Cerebellar cortex (tissue), 1 donor: Measurements from ENCODE around the gene CCNK.
A peak's percentile ranks its signal among the peaks of the same experiment; 100 is the strongest.

ENCODE experiments used
- DNase-seq: peaks from one replicate; pipeline ENCODE4 v3.0.0-alpha.2; 2015; ENCODE audit warnings: low spot score

CCNK gene

GRCh38 chr14:99480917-99481744 is at the start of gene CCNK:
Gene CCNK (plus strand): TSS chr14:99481409. CDS start chr14:99492678, 11,269 bp downstream.
- DNase-seq, result peak; percentile 100

DNA sequence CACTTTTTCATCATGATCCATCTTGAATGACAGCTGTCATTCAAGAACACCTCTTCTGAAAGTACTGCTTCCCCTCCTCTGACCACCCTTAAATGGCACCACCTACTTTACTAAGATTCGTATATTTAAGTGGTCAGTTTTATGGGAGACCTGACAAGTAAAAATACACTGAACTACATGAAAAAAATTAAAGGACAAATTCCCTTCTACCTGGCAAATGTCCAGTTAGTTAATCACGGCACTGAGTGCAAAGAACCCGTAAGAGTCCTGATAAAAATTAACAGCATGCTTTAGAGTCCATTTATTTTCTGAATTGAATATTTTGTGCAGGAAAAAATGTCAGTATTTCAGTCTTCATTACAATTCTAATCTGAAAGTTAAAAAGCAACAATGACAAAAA is 49.2 kb upstream of the CCNK start:
- DNase-seq, result no peak

- no peak for DNase-seq
Measured at GRCh38 chr14:99432485-99432884, 48.7 kb upstream of the CCNK start.

DNA sequence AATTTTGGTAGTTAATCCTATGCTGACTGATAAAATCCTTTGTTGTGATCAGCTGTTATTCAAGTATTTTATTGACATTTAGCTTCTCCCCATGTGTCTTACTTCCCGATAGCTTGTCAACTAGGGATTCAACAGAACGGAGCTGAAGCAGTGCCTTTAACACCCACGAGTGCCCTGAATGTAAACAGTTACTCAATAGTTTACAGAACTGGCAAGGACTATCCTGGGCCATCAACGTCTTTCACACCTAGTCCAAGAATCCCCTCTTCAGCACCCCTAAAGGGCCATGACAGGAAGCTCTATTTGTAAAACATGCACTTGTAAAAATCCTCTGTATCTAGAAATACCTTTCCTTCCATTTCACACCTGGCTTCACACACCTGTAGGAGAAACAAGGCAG is 45.9 kb upstream of the CCNK start:
- no peak for DNase-seq

- no peak for DNase-seq
Measured at GRCh38 chr14:99436247-99437180, 44.7 kb upstream of the CCNK start.

DNA sequence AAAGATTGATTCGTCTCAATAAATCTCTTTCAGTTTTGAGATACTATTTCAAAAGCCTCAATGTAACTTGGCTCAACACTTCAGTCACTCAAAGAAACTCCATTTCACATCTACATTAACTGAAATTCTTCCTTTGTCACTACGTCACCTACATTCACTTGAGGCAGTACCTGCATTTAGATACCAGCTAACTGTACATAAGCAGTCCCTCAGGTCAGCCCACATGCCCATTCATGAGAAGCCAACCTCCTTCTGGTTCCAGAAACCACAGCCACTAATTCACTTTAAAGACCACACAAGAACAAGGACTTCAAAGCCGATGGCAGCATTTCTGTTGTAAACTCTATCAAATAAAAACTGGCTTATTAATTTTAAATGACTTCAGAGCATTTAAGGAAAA is 43.5 kb upstream of the CCNK start:
- DNase-seq, result no peak

DNA sequence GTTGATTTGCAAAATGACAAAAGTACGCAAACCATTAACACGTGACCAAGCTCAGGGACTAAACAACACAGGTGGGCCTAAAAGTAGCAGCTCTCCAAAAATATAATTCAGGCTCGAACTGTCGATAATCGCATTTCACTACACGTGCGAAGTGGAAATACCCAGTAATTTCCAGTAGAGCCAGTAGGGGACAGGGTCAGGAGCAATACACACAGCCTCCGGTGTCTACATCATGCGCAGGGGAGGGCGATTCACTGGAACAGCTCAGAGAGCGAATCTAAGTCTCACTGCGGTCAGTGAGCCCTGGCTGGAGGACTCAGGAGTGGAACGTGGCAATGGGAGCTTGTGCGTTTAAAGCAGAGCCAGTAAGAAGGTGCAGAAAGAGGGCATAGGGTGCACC is 40.9 kb upstream of the CCNK start:
- no peak for DNase-seq

GRCh38 chr14:99441157-99441870 is 39.9 kb upstream of the CCNK start:
- peak; percentile 17 for DNase-seq

DNA sequence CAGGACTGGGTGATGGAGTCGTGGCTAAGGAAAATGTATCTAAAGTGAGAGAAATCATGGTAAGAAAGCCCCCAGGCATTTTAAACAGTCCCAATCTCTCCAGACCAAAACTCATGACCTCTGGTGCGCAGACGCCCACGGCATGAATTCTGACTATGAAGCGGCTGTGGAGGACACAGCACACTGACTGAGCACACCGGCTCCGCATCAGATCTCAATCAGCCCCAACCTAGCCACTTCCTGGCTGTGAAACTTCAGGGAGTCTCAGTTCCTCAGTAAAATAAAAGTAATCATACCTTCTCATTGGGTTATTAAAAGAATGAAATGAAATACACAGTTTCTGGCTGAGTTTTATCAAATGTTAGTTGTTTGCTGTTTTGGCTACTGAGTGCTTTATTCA is 39.3 kb upstream of the CCNK start:
- no peak for DNase-seq

- no peak for DNase-seq
Measured at GRCh38 chr14:99445931-99446330, 35.3 kb upstream of the CCNK start.

DNA sequence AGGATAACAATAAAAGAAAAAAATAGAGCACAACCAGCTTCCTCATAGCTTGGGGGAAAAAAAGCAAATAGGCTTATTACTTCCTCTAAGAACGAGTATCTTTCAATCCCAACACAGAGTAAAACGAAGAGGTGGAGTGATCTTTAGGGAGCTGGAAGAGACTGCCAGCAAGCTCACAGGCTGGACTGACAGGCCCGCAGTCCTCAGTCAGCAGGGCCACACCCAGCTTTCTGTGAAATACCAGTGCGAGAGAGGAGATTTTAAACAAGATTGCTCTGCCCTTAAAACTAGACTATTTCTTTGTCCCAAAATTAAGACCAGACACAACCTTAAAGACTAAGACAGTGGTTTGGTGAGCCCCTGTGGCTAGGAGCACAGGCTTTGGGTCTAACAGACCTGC is 33.5 kb upstream of the CCNK start:
- DNase-seq, result no peak

GRCh38 chr14:99450266-99450665 is 30.9 kb upstream of the CCNK start:
- no peak for DNase-seq

GRCh38 chr14:99451234-99451633 is 30.0 kb upstream of the CCNK start:
- DNase-seq, result no peak

- DNase-seq, result no peak
Measured at GRCh38 chr14:99452968-99453367, 28.2 kb upstream of the CCNK start.

GRCh38 chr14:99454246-99454645 is 27.0 kb upstream of the CCNK start:
- DNase-seq, result no peak

- DNase-seq, result no peak
Measured at GRCh38 chr14:99459481-99460100, 21.6 kb upstream of the CCNK start.

DNA sequence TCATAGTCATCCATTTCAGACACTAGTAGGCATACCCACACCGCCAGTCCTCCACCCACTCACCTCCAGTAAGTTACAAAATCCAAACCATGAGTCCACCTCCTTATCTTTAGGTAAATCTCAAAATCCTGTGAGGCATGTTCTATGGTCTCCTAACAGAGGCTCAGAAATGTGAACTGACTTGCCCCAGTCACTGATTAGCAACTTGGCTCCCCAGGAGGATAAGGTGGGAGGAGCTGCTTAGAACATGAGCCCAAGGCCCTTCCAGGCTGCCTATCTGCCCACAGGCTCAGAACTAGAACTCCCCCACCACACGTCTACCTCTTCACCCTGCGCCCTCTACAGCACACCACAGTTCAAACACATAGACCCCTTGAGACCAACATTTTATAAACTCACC is 20.4 kb upstream of the CCNK start:
- DNase-seq, result no peak

DNA sequence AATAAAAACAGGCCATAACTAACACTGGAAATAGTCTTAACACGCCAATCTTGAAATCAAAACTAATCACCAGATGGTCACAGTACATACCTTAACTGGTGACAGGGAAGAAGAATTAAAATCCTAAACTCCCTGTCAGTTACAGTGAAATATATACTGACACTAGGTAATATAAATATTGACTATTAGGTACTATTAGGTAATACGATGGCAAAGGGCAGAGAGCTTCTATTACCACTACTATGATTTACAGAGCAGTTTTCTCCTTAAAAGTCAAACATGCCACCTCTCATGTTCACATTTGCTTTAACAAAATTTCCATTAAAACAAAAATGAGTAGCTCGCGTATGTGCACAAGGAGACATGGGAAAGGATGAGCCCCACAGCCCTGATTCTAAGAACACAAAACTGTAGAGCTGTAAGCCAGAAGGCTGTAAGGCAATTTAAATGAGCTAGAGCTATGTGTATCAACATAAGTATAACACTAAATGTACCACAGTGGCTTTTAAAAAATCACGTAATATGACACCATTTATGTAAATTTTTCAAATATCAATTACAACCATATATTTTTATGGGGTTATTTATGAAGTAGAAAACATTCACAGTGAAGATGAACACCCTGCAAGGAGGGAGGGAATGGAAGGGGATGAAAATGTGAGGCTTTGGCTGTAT is 19.7 kb upstream of the CCNK start:
- no peak for DNase-seq

GRCh38 chr14:99462210-99462609 is 19.0 kb upstream of the CCNK start:
- no peak for DNase-seq

- no peak for DNase-seq
Measured at GRCh38 chr14:99463974-99464373, 17.2 kb upstream of the CCNK start.

- no peak for DNase-seq
Measured at GRCh38 chr14:99465288-99465687, 15.9 kb upstream of the CCNK start.
